Measurements from ENCODE around the gene OR2F1.

OR2F1 gene

GRCh38 chr7:143980746-143981510 is 26.3 kb downstream of the OR2F1 start:
- no peak overlapping the region for H3K4me3 ChIP-seq (ENCODE audit: low read depth in 1 of 2, low read length in 2 of 2)
- no peaks in the 10 kb centered on the region for H3K36me3 ChIP-seq (ENCODE audit: insufficient read depth, low read length)
- H2AFZ ChIP-seq (ENCODE audit: low read depth, low read length) = no peak overlapping the region
- H4K20me1 ChIP-seq (ENCODE audit: insufficient read depth, low read length) = no peaks in the 10 kb centered on the region
- ATAC-seq (ENCODE audit: insufficient read depth, low read depth) (no peak), DNase-seq (no peak)
- no peaks in the 10 kb centered on the region for H3K27me3 ChIP-seq (ENCODE audit: insufficient read depth, low read length, poor library complexity)
- no peaks in the 10 kb centered on the region for H3K9me3 ChIP-seq (ENCODE audit: insufficient read depth, low read length, severe bottlenecking)
- no peaks in the 10 kb centered on the region for H3K79me2 ChIP-seq (ENCODE audit: insufficient read depth, low read length)
- H3K4me2 ChIP-seq (ENCODE audit: insufficient read depth, low read length) = no peak overlapping the region
- H3K4me1 ChIP-seq (ENCODE audit: insufficient read depth, low read length) = no peaks in the 10 kb centered on the region
- TF ChIP-seq CTCF (IDR thresholded peaks at IDR 0.05; ENCODE audit: borderline replicate concordance, extremely low read depth, low read length, poor library complexity, severe bottlenecking) = no peak
- TF ChIP-seq EZH2 (IDR thresholded peaks at IDR 0.05; ENCODE audit: borderline replicate concordance, low read depth, low read length, severe bottlenecking) = no peak
- no peak overlapping the region for H3K9ac ChIP-seq (ENCODE audit: low read depth, low read length)
- H3K27ac ChIP-seq (ENCODE audit: low read length) = no peak overlapping the region

- Histone ChIP-seq H3K9me3 (ENCODE audit: insufficient read depth, low read length, severe bottlenecking) (no peaks in the 10 kb centered on the region), H3K9ac (ENCODE audit: low read depth, low read length) (no peak overlapping the region), H3K36me3 (ENCODE audit: insufficient read depth, low read length) (no peaks in the 10 kb centered on the region), H2AFZ (ENCODE audit: low read depth, low read length) (no peak overlapping the region), H3K27me3 (ENCODE audit: insufficient read depth, low read length, poor library complexity) (no peaks in the 10 kb centered on the region), H3K4me3 (ENCODE audit: low read depth in 1 of 2, low read length in 2 of 2) (no peak overlapping the region), H4K20me1 (ENCODE audit: insufficient read depth, low read length) (no peaks in the 10 kb centered on the region), H3K27ac (ENCODE audit: low read length) (no peak overlapping the region), H3K79me2 (ENCODE audit: insufficient read depth, low read length) (no peaks in the 10 kb centered on the region), H3K4me1 (ENCODE audit: insufficient read depth, low read length) (0 out of 2 replicates have a peak, but pooled peaks cover 6% of the 10 kb centered on the region), H3K4me2 (ENCODE audit: insufficient read depth, low read length) (no peak overlapping the region)
- ATAC-seq (ENCODE audit: insufficient read depth, low read depth) = no peak
- DNase-seq = no peak
- TF ChIP-seq CTCF (IDR thresholded peaks at IDR 0.05; ENCODE audit: borderline replicate concordance, extremely low read depth, low read length, poor library complexity, severe bottlenecking) (no peak), EZH2 (IDR thresholded peaks at IDR 0.05; ENCODE audit: borderline replicate concordance, low read depth, low read length, severe bottlenecking) (no peak)
Observed at GRCh38 chr7:143983960-143984359, 29.3 kb downstream of the OR2F1 start.

GRCh38 chr7:143987513-143987912 is 32.9 kb downstream of the OR2F1 start:
- Histone ChIP-seq H3K4me2 (ENCODE audit: insufficient read depth, low read length) (no peak overlapping the region), H3K9me3 (ENCODE audit: insufficient read depth, low read length, severe bottlenecking) (no peaks in the 10 kb centered on the region), H3K27me3 (ENCODE audit: insufficient read depth, low read length, poor library complexity) (no peaks in the 10 kb centered on the region), H3K27ac (ENCODE audit: low read length) (no peak overlapping the region), H2AFZ (ENCODE audit: low read depth, low read length) (0 out of 2 replicates have a peak overlapping the region, but pooled peaks have one; percentile 2), H3K4me1 (ENCODE audit: insufficient read depth, low read length) (0 out of 2 replicates have a peak, but pooled peaks cover 6% of the 10 kb centered on the region), H4K20me1 (ENCODE audit: insufficient read depth, low read length) (no peaks in the 10 kb centered on the region), H3K9ac (ENCODE audit: low read depth, low read length) (no peak overlapping the region), H3K79me2 (ENCODE audit: insufficient read depth, low read length) (no peaks in the 10 kb centered on the region), H3K36me3 (ENCODE audit: insufficient read depth, low read length) (no peaks in the 10 kb centered on the region), H3K4me3 (ENCODE audit: low read depth in 1 of 2, low read length in 2 of 2) (no peak overlapping the region)
- peak; percentile 48; the same call in 1 of the 3 replicates for ATAC-seq (ENCODE audit: insufficient read depth, low read depth)
- no peak for DNase-seq
- TF ChIP-seq CTCF (IDR thresholded peaks at IDR 0.05; ENCODE audit: borderline replicate concordance, extremely low read depth, low read length, poor library complexity, severe bottlenecking) = no peak
- no peak for TF ChIP-seq EZH2 (IDR thresholded peaks at IDR 0.05; ENCODE audit: borderline replicate concordance, low read depth, low read length, severe bottlenecking)

Measured in DND-41 (cell line).